NCI-H1417 treated with DMSO at 0.1 percent for 48 hours (cell line): Measurements from ENCODE around the gene IFIT5.
"Not testable (repeated sequence)": the region's sequence is repeated elsewhere in the genome, so short reads cannot be mapped to it uniquely, and the experiment has no call there.

Experiments
- DNase-seq: peaks from one replicate; lab custom pipeline; 2025; lab: John Stamatoyannopoulos, UW

The IFIT5 gene

DNA sequence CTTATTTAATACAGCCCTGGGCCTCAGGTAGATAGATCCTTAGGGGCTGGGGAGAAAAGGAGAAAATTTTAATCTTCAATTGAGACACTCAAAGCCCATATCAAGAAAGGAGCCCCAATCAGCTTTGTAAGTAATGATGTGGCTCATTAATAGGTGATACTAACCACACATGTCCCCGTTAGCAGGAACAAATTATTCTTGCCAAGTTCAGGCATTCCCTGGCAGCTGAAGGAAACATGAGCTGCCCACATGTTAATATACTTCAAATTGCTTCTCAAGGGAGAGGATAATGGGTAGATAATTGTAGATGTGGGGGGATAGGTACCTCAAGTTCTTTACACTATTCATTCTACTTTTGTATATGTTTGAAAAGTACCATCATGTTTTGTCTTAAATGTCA is 14.5 kb downstream of the IFIT5 start:
- no peak for DNase-seq

DNA sequence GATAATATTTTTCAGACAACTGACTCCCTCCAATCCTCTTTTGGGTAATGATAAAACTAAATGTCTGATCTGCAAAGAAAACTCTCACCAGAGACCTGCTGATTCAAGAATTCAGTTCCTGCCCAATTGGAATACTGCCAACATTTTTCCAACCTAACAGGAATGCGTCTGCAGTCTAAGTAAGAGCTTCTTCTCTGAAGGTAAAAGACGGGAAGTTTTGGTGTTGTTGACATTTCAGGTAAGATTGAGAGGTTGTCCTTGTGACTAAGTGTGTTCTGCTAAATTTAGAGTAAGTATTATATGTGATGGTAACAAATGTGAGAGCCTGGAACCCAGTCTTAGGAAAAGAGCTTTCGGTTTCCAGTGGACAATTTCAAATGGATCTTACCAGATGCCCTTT is 17.6 kb downstream of the IFIT5 start:
- DNase-seq = no peak

DNA sequence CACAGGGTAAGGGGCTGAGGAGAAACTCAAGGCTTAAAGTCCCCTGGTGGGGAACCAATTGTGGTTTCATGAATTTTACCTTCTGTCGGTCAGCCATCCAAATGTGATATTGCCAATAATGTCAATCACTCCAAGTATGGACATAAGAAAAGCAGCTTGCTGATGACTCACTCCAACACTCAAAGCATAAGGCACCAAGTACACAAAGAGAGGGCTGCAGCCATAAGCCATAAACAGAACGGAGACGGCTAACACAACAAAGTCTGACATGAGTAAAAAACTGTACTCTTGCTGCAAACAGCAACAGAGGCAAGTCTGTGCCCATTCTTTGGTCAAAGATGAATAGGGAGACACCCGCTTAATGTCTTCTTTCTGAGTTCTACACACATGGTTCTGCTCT is 24.2 kb downstream of the IFIT5 start:
- DNase-seq = no peak

DNA sequence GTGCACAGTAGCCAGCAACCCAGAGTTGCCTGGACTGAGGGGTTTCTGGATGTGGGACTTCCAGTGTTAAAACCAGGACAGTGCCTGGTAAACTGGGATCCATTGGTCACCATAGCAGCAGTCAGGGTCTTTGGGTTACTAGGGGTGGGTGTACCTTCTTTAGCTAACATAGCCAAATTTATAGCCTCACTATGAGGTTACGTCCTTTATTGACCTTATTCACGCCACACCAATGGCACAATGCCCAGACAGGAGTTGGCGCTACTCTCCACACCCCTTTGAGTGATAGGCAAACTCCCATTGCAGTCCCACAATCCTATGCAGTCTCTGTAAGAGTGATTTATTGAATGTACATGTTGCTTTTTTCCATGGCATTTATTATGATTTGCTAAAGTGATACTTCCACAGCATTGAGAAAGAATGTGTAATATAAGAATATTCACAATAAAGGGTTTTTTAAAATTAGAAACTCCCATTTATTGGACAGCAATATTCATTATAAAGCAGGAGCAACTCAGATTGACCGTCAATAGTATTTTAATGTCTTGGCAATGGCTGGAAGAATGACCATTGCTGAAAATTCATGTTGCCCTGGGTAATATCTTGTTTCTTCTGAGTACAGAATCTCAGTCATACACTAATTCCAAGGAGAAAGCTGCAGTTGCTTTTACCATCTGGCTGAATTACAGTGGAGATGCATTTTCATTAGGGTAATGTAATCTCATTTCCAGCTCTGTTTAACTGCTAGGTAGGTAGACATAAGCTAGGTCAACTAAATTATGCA is 26.1 kb downstream of the IFIT5 start:
- no peak for DNase-seq

DNA sequence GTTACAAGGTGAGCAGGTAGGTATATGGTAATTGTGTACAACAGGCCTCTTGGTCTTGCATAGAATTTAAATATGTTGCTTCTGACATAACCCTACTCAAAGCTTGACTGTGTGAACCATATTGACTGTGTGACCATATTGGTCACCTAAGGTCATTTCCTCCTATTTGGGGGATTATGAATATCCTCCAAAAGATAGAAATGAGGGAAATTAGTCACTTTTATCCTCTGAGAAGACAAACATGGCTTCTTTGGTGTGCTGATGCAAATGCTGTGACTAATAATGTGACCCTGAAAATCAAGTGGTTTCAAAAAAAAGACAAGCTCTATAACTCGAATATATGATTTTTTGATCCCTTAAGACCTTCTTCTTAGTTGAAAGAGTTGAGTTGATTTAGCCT is 27.9 kb downstream of the IFIT5 start:
- DNase-seq = no peak

DNA sequence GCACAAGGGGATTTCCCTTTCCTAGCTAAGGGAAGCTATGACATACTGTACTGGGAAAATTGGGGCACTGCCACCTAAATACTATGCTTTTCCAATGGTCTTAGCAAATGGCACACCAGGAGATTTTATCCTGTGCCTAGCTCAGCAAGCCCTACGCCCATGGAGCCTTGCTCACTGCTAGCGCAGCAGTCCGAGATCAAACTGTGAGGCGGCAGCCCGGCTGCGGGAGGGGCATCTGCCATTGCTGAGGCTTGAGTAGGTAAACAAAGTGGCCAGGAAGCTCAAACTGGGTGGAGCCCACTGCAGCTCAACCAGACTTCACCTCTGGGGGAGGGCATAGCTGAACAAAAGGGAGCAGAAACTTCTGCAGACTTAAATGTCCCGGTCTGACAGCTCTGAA is 30.5 kb downstream of the IFIT5 start:
- DNase-seq = not testable (repeated sequence)

DNA sequence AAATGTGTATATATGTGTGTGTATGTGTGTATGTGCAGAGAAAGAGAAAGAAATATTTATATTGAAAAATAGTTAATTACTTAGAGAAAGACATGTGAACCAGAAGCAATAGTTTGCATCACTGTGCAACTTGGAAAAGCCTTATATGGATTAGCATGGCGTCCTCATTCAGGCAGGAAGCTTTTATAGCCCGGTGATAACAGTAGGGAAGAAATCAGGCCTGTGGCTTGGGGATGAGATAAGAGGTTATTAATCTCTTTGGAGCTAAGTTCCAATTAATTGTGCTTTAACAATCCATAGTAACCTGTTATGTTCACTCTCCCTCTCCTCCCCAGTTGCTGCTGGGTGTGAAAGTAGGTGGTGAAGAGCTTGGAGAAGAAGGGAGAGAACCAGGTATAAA is 36.5 kb downstream of the IFIT5 start:
- no peak for DNase-seq

DNA sequence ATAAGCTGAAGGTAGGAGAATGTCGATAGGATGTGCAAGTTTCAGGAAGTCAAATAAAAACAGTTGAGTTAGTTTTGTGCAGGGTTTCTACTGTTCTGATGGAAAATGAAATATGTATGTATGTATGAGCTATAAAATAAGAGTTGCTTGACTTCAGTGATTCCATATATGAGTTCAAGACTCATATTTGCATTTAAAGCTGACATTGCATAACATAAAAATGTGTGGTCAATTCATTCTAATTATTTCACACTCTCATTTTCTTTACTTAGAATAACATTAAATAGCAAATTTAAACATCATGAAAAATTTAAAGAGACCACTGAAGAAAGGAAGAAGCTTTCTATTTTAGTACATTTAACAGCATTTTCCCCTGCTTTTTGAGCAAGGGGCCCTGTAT is 37.8 kb downstream of the IFIT5 start:
- no peak for DNase-seq

DNA sequence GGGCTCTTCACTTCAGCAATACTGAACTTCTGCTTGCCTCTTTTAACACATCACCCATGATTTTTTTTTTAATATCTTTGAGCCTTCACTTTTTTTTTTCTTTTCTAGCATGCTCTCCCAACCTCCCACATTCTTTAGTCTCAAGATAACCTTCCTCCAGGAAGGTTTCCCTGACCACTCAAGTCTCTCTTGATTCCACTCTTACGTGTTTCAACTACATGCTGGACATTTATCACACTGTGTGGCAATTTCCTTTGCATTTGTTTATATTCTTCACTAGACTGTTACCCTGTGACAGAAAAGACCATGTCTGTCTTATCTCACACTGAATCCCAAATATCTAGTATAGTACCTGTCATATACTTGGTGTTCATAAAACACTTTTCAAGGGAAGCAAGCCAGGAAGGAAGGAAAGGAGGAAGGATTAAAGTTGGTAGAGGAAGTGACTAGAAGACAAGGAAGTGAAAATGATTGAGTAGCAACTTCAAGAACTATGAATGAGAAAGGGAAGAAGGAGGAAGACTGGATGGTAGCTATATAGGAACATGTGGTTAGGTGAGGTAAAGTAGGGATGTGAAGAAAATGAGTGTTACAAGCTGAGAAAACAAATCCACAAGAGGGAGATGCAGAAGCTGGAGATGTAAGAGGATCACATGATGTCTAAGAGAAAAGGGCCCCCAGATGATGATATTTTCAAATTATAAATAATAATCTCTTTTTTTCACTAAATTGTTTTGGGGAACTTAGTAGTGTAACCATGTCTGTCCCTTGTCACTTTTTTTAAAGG is 40.4 kb downstream of the IFIT5 start:
- no peak for DNase-seq

DNA sequence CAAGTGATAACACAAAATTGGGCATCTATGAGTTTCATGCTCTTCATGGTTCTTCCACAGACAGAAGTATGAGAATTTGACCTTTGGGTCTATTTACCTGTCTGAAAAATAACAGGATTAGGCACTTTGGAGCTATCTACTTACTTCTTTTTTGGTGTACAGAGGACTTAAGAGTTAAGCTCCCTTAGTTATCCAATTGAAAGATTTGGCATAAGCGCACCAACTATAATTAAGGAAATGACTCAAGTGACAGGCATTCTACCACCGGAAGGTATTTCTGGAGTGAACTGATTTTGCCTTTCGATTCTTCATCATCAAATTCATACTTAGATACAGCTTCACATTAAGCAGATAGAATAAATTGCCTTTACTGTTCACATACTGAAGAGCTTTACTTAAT is 43.9 kb downstream of the IFIT5 start:
- no peak for DNase-seq

DNA sequence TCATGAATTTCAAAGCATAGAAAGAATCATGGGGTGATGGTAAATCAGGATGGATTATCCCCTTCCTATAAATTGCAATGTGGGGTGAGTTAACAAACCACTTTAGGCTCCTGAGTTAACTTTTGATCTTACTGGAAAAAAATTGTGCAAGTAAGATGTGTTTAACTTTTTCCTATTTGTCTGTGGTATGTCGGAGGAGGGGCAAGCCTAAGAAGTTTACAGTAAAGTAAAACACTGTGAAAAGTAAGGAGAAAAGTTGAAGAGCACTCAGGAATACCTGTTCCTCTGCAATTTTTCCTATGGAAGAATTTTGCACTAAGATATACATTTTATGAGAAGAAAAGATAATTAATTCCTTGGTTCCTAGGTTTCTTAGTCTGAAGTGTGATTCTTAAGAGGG is 44.4 kb downstream of the IFIT5 start:
- DNase-seq = no peak

DNA sequence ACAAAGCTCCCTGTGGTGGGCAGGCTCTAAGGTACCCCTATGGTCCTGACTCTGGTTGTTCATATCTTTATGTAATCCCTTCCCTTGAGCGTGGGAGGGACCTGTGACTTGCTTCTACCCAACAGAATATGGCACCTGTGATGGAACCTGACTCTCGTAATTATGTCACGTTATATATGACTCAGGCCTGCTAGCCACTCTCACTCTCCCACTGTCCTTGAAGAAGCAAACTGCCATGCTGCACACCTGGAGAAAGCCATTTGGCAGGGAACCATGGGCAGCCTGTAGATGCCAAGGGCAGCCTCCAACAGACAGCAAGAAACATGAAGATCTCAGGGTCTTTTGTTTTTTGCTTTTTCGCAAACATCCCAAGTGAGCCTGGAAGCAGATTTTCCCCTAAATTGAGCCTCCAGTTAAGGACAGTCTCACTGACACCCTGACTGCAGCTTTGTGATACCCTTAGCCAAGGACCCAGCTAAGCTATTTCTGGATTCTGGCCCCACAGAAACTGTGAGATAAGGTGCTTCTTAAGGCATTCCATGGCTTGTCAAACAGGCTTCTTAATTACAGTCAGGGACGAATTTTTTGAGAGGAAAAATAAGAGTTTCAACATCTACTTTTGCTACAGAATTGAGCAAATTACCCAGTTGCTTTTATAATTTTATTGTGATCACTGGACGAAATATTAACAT is 49.6 kb downstream of the IFIT5 start:
- no peak for DNase-seq

DNA sequence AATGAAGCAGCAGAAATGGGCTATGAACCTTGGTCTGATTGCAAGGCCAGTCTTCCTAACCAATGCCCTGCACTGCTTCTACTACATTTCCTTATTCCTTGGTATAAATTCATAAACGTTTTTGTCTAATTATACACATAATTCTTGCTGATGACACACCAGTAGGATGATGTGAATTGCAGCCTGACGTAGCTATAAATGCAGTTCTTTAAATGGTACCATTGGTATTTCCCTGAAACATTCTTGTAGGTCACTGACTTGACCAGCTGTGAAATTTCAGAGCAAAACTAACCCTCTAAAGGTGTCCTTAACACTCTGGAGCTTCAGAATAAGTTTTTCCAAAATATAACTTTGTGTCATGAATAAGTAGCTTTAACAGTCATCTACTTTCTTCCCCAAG is 50.8 kb downstream of the IFIT5 start:
- no peak for DNase-seq

DNA sequence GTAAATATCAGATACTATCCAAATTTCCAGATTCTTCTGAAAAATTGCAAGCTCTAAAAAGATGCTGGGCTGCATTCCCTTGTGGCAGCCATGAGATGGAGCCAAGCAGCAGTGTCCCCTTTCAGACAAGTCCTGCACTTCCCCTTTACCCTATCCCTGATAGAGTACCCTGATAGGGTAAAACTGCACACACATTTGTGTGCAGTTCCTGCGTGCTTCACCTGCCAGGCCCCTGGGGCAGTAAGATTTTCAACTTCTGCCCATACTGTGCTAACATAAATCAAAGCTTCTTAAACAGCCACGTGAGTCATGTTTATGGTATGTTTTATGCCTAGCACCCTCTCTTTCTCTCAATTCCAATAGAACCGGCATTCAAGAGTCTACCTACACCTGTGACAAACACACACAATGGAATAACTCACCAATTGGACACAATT is 52.2 kb downstream of the IFIT5 start:
- peak; percentile 54 for DNase-seq

DNA sequence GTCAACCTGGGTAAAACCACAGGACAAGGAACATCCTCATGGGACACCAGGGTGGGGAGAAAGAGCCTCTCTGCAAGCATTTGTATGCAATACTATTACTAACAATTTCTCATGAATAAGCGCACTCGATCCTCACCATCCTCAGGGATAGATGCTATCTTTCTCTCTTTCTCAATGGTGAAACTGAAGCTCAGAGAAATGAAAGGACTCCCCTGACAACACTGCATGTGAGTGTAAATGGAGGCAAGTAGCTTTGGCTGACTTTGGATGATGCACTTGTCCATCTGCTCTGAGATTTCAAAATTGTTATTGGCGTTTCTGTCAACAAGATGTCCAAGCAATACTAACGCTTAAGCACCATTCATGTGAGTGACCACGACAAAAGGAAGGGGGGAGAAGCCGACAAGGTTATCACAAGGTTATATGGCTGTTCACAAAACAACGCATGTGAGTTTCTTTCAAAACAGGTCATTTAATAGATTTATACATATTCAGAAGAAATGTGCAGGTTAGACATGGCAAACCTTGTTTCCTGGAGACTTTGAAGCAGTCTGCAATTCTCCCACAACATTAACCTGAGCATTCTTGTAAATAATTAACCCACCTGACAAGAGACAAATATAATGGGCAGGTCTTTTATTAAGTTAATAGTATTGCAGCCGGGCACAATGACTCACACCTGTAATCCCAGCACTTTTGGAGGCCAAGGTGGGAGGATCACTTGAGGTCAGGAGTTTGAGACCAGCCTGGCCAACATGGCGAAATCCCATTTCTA is 54.0 kb downstream of the IFIT5 start:
- no peak for DNase-seq

DNA sequence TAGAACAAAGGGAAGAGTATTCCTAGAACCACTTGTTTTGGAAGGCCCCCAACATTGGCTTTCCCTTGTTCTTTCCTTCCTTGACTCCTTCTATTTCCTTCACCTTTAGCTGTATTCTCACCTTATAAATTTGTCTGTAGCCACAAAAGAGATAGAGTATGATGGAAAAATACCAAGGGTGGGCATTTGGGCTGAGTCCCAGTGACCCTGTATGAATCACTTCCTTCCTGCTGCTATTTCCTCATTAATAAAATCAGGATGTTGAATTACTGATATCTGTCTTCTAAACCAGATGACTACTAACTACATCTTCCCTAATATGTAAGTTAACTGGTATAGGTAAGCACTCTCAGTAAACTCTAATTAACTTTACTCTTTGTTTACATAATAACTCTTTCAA is 55.1 kb downstream of the IFIT5 start:
- no peak for DNase-seq
